Measurements from ENCODE around the gene MYO16. TPM values are rescaled to one million over a fixed set of nuclear protein-coding genes. Genes with fewer than 3 reads are reported as not detected.

Gene MYO16
- total and polyA plus RNA-seq, 2 of the 4 experiments (the other 2 are of a cell fraction), result under 0.01 to 0.03 TPM

GRCh38 chr13:108932196-108932595 lies 302.8 kb downstream of the MYO16 start:
- Histone ChIP-seq H3K4me2 (ENCODE audit: low read depth, low read length) (no peak overlapping the region), H3K36me3 (ENCODE audit: control insufficient read depth, insufficient read depth, low read length) (no peaks in the 10 kb centered on the region), H3K23ac (ENCODE audit: low read depth, low read length) (no peak overlapping the region; the same call in 1 of the 2 replicates), H3K4me3 (ENCODE audit: insufficient read depth, low read depth, low read length) (no peak overlapping the region), H3K18ac (ENCODE audit: low read depth, low read length) (no peak overlapping the region), H3K4ac (ENCODE audit: low read depth, low read length) (no peak overlapping the region), H3K9ac (ENCODE audit: low read depth, low read length) (no peak overlapping the region), H2AFZ (replicated peaks; ENCODE audit: low read length, poor library complexity) (no peak overlapping the region), H3K27ac (ENCODE audit: insufficient read depth, low read length) (no peak overlapping the region), H2BK120ac (ENCODE audit: low read depth, low read length) (no peak overlapping the region), H3K79me1 (ENCODE audit: low read depth in 1 of 2, low read length in 2 of 2) (no peaks in the 10 kb centered on the region), H3K56ac (ENCODE audit: extremely low read depth, insufficient read depth, low read length) (no peak overlapping the region), H2BK5ac (ENCODE audit: low read depth, low read length, poor library complexity, severe bottlenecking) (no peak overlapping the region), H4K91ac (ENCODE audit: insufficient read depth, low read depth, low read length) (no peak overlapping the region), H4K5ac (ENCODE audit: low read depth, low read length) (no peak overlapping the region), H2AK9ac (replicated peaks; ENCODE audit: low read depth, low read length, poor library complexity) (no peak overlapping the region), H3K9me1 (ENCODE audit: insufficient read depth, low read length) (no peaks in the 10 kb centered on the region), H2AK5ac (ENCODE audit: low read depth, low read length) (no peak overlapping the region), H4K20me1 (ENCODE audit: insufficient read depth, low read length) (no peaks in the 10 kb centered on the region), H4K8ac (ENCODE audit: low read depth in 2 of 2, low read length in 2 of 2) (no peak overlapping the region), H3K27me3 (ENCODE audit: control insufficient read depth, insufficient read depth, low read length) (peaks cover 16% of the 10 kb centered on the region), H3K4me1 (ENCODE audit: control insufficient read depth, insufficient read depth, low read length) (no peaks in the 10 kb centered on the region), H2BK20ac (ENCODE audit: low read depth, low read length) (no peak overlapping the region), H3K14ac (replicated peaks; ENCODE audit: low read depth, low read length) (no peak overlapping the region), H3K9me3 (ENCODE audit: control insufficient read depth, insufficient read depth, low read length) (no peaks in the 10 kb centered on the region), H2BK15ac (ENCODE audit: low read depth, low read length) (no peak overlapping the region)
- dilution Hi-C loops (cut with HindIII; ENCODE audit: low sequenced_read_pairs, unreplicated experiment) (no loop called here), in situ Hi-C loops (cut with MboI; ENCODE audit: low sequenced_read_pairs) (no loop called here), intact Hi-C loops (cut with micrococcal nuclease) (no loop called here)
- ATAC-seq (ENCODE audit: low read depth) (no peak), DNase-seq (no peak)
- no TSS peak for BruUV-seq (replicated peaks)
- no peak for TF ChIP-seq FOS (IDR thresholded peaks at IDR 0.05; ENCODE audit: low read depth, low read length)
- no peak for TF ChIP-seq MXI1 (IDR thresholded peaks at IDR 0.05; ENCODE audit: borderline replicate concordance, low read depth, low read length)
- no peak for TF ChIP-seq USF2 (IDR thresholded peaks at IDR 0.05; ENCODE audit: low read depth, low read length)
- no peak for TF ChIP-seq POLR2A (IDR thresholded peaks at IDR 0.05; ENCODE audit: low read depth, low read length)
- TF ChIP-seq MAZ (IDR thresholded peaks at IDR 0.05; ENCODE audit: borderline replicate concordance, low read depth, low read length), result no peak
- no CpG with 5 or more reads among the region's 4 CpGs for WGBS, 2 experiments (ENCODE audit: extremely low coverage in 2 of 2, insufficient read length in 1 of 2)
- CTCF ChIA-PET, result no interaction called here
- POLR2A ChIA-PET (ENCODE audit: unreplicated experiment), result no interaction called here
